Natural killer cell (primary cell): Measurements from ENCODE around the gene TMEM120B. TPM values are rescaled to one million over a fixed set of nuclear protein-coding genes. Genes with fewer than 3 reads are reported as not detected.

Experiments
- ATAC-seq, 3 donors: fragments of 150-1000 bp in 2 of 3; fragments of 200-7000 bp in 1 of 3; cut with Tn5 transposase; 1 replicate in 1 of 3; 2 replicates in 2 of 3; pipeline ENCODE4 v1.10.0; 2021; ENCODE audit warnings: mild to moderate bottlenecking in 2 of 3, moderate library complexity in 2 of 3
- DNase-seq, 2 donors: peaks; one replicate each; pipeline versions ENCODE4 v3.0.0 to v3.0.0-alpha.2; 2013 to 2021; ENCODE audit warnings: mixed read lengths in 1 of 2
- H3K27ac ChIP-seq: one replicate; pipeline ENCODE4 v1.5.1; 2013; ENCODE audit warnings: mild to moderate bottlenecking, low read length
- H3K27me3 ChIP-seq: one replicate; pipeline ENCODE4 v1.6.1; 2013; ENCODE audit warnings: low read length; ENCODE audit not compliant: control insufficient read depth, insufficient read depth
- H3K36me3 ChIP-seq: one replicate; pipeline ENCODE4 v1.6.1; 2013; ENCODE audit warnings: low read length; ENCODE audit not compliant: control insufficient read depth, insufficient read depth
- H3K4me1 ChIP-seq: one replicate; pipeline ENCODE4 v1.6.1; 2013; ENCODE audit warnings: low read length; ENCODE audit not compliant: control insufficient read depth, insufficient read depth
- H3K4me3 ChIP-seq: one replicate; pipeline ENCODE4 v1.5.1; 2013; ENCODE audit warnings: low read length
- H3K9me3 ChIP-seq: one replicate; pipeline ENCODE4 v1.6.1; 2013; ENCODE audit warnings: low read length; ENCODE audit not compliant: control insufficient read depth, insufficient read depth
- H3K27ac Mint-ChIP-seq, 2 donors: one replicate each; pipeline ENCODE4 v1.8.0; 2022; ENCODE audit warnings: mild to moderate bottlenecking in 2 of 2, mixed read lengths in 2 of 2, moderate library complexity in 1 of 2
- H3K27me3 Mint-ChIP-seq, 2 donors: one replicate each; pipeline ENCODE4 v1.8.0; 2022; ENCODE audit warnings: low read depth in 2 of 2, mixed read lengths in 2 of 2
- H3K36me3 Mint-ChIP-seq: one replicate; pipeline ENCODE4 v1.8.0; 2022; ENCODE audit warnings: mixed read lengths
- H3K4me1 Mint-ChIP-seq, 2 donors: one replicate each; pipeline ENCODE4 v1.8.0; 2022; ENCODE audit warnings: mixed read lengths in 2 of 2
- H3K4me3 Mint-ChIP-seq: one replicate; pipeline ENCODE4 v1.8.0; 2022; ENCODE audit warnings: mild to moderate bottlenecking, moderate library complexity, mixed read lengths
- H3K9me3 Mint-ChIP-seq, 2 donors: one replicate each; pipeline ENCODE4 v1.8.0; 2022; ENCODE audit warnings: mixed read lengths in 2 of 2
- WGBS: methylation state at CpG from one replicate; pipeline ENCODE4 v1.1.7; 2013; ENCODE audit warnings: missing lambda C conversion rate; ENCODE audit not compliant: insufficient coverage; 5-methylcytosine and 5-hydroxymethylcytosine counted together
- intact Hi-C: fragments of 100-400 bp; cut with micrococcal nuclease; formaldehyde crosslinking; loops from one replicate; pipeline ENCODE4 v1.14.2; 2022
- total RNA-seq, 4 donors: library from RNA; stranded (reverse); fragments of 120-200 nt in 1 of 4; gene quantifications; one replicate each; pipeline versions ENCODE4 v1.2.3 to v1.2.4, GENCODE V29; 2013 to 2022
- TF ChIP-seq, protein P1 (sequence below): fragments of 200-600 bp; IDR thresholded peaks from one replicate; pipeline ENCODE4 v1.8.0; 2022; ENCODE audit warnings: antibody characterized with exemption

TMEM120B gene
- total RNA-seq, 3 donors from 2014 or later (not counting 1 experiment from before 2014, with no cell fraction given), result 6.3 to 8.4 (median 7.9) TPM

DNA sequence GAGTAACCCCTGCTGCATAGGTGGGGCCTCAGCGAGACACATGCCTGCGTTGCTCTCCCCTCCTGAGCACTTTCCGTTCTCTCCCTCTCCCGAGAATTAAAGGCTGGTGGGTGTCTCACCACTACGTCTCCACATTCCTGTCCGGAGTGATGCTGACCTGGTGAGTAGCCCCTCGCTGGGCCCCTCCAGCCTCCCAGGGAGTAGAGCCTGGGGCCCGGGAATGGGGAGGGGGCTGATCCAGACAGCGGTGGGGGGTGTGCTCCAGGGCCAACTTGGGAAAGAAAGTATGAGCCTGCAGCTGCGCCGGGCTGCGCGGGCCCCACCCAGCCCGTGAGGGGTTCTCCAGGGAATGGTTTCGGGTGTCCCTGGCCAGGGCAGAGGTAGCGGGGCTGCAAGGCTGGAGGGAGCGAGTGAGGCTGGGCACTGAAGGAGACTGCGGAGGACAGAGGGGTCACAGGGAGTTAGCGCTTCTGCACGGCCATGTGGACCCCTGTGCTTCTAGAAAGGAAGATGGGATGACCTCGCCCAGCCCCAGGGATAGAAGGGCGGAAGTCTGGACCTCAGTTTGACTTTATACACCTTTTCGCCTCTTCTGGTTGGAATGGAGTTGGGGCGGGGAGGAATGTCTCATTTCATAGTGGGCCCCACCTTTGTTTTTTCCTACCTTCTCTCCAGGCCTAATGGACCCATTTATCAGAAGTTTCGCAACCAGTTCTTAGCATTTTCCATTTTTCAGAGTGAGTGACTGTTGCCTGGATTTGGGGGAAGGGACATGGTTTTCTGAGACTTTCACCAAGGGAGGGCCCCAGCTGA, 58.5 kb downstream of the TMEM120B start:
- Histone ChIP-seq H3K27me3 (no peaks in the 10 kb centered on the region), H3K4me1 (peaks cover 13% of the 10 kb centered on the region), H3K36me3 (no peaks in the 10 kb centered on the region), H3K4me3 (no peak overlapping the region), H3K9me3 (no peaks in the 10 kb centered on the region), H3K27ac (no peak overlapping the region)
- ATAC-seq (no peak), DNase-seq (no peak)
- Mint-ChIP-seq H3K4me3 (no peak overlapping the region), H3K36me3 (no peaks in the 10 kb centered on the region), H3K27me3 (no peaks in the 10 kb centered on the region), H3K27ac (no peak overlapping the region), H3K4me1 (peaks cover 7 to 10% of the 10 kb centered on the region in 2 donors), H3K9me3 (no peaks in the 10 kb centered on the region)
- intact Hi-C loops, result no loop called here
- TF ChIP-seq, protein P1, sequence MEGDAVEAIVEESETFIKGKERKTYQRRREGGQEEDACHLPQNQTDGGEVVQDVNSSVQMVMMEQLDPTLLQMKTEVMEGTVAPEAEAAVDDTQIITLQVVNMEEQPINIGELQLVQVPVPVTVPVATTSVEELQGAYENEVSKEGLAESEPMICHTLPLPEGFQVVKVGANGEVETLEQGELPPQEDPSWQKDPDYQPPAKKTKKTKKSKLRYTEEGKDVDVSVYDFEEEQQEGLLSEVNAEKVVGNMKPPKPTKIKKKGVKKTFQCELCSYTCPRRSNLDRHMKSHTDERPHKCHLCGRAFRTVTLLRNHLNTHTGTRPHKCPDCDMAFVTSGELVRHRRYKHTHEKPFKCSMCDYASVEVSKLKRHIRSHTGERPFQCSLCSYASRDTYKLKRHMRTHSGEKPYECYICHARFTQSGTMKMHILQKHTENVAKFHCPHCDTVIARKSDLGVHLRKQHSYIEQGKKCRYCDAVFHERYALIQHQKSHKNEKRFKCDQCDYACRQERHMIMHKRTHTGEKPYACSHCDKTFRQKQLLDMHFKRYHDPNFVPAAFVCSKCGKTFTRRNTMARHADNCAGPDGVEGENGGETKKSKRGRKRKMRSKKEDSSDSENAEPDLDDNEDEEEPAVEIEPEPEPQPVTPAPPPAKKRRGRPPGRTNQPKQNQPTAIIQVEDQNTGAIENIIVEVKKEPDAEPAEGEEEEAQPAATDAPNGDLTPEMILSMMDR, result no peak
- WGBS, result 95% methylated on average over 24 of the region's 25 CpGs

DNA sequence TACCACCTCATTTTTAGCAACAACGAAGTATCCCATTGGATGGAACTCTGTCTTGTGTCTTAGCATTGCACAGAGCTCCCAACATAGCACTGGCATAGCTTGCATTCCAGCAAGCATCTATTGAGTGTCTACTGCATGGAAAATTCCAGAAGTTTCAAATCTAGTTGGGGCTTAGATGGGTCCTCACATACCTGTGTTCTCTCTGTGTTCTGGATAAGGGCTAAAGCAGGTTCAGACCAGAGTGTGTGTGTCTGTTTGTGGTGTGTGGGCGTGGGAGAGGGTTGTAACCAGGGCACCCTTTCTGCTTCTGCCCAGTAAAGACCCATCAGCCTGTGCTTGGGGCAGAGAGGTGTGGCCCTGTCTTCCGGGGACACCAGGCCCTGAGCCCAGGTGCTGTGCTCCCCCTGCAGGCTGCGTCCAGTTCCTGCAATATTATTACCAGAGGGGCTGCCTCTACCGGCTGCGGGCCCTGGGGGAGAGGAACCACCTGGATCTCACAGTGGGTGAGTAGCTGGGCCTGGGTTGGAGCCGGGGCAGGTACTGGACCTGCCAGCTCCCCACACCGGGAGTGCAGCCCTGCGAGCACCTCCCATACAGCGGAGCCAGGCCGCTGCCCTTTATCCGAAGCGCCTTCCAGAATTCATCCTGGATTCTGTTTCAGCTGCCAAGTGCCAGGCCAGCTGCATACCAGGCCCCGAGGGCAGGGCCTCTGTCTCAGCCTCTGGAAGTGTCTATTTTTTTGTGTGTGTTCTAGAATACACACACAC, 60.6 kb downstream of the TMEM120B start:
- Histone ChIP-seq H3K36me3 (peaks cover 6% of the 10 kb centered on the region), H3K4me3 (no peak overlapping the region), H3K9me3 (no peaks in the 10 kb centered on the region), H3K4me1 (peaks cover 21% of the 10 kb centered on the region), H3K27ac (no peak overlapping the region), H3K27me3 (no peaks in the 10 kb centered on the region)
- no peak overlapping the region for H3K4me3 Mint-ChIP-seq
- 50% methylated on average over 13 of the region's 14 CpGs for WGBS
- H3K9me3 Mint-ChIP-seq, result no peaks in the 10 kb centered on the region
- peak; percentile 76 to 90 for DNase-seq
- peaks cover 7 to 14% of the 10 kb centered on the region in 2 donors for H3K4me1 Mint-ChIP-seq
- no peaks in the 10 kb centered on the region for H3K27me3 Mint-ChIP-seq
- TF ChIP-seq, protein P1, result peak; percentile 89
- ATAC-seq, result peak; percentile 79 to 91 (median 89)
- no peak overlapping the region for H3K27ac Mint-ChIP-seq
- intact Hi-C loops, result loop anchor here (1.0 to 2.0 kb wide), 3 partner anchors 76 to 272 kb away; no protein-coding TSS in a partner anchor
- no peaks in the 10 kb centered on the region for H3K36me3 Mint-ChIP-seq

DNA sequence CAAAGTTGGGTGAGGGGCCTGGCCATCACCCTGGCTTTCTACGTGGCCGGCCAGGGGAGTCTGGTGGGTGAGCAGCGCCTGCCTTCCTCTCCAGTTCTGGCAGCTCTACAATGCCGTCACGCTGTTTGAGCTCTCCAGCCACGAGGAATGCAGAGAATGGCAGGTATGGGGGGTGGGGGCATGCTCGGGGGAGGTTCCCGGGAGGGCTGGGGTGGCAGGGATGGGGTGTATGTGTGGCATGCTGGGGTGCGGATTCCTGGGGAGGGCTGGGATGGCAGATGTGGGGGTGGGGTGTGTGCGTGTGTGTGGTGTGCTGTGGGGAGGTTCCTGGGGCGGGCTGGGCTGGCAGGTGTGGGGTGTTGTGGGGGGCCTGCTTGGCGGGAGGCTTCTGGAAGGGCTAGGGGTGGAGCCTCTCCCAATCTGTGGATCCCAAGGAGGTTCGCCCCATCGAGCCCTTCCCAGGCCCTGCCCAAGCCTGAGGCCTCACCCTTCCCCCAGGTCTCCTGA, 62.5 kb downstream of the TMEM120B start:
- peaks cover 21% of the 10 kb centered on the region for H3K4me1 ChIP-seq
- peaks cover 7 to 20% of the 10 kb centered on the region in 2 donors for H3K4me1 Mint-ChIP-seq
- H3K36me3 ChIP-seq, result peaks cover 23% of the 10 kb centered on the region
- DNase-seq (no peak), ATAC-seq (no peak)
- no peaks in the 10 kb centered on the region for H3K27me3 ChIP-seq
- H3K4me3 ChIP-seq, result no peak overlapping the region
- H3K4me3 Mint-ChIP-seq, result no peak overlapping the region
- TF ChIP-seq, protein P1, result no peak
- WGBS, result 88% methylated on average over 14 of the region's 14 CpGs
- H3K27ac Mint-ChIP-seq, result no peak overlapping the region
- no peaks in the 10 kb centered on the region for H3K9me3 ChIP-seq
- no peaks in the 10 kb centered on the region for H3K36me3 Mint-ChIP-seq
- no peaks in the 10 kb centered on the region for H3K9me3 Mint-ChIP-seq
- H3K27me3 Mint-ChIP-seq, result no peaks in the 10 kb centered on the region
- intact Hi-C loops, result loop anchor here (5.0 kb wide), 1 partner anchor 37 kb away; no protein-coding TSS in a partner anchor
- H3K27ac ChIP-seq, result no peak overlapping the region
